SK-MEL-5 (cell line): ENCODE measurements around the gene RCAN2. TPM values are rescaled to one million over a fixed set of nuclear protein-coding genes. Genes with fewer than 3 reads are reported as not detected.

Source experiments
- DNase-seq: peaks from one replicate; pipeline ENCODE4 v3.0.0-alpha.2; 2016; ENCODE audit warnings: low read depth, low spot score
- in situ Hi-C: cut with HindIII; loops from 2 replicates; pipeline ENCODE4 v1.10.0; 2016; ENCODE audit warnings: low sequenced_read_pairs, high pct_unique_total_duplicates, low pct_unique_long_range_greater_than_20kb
- total RNA-seq: library from RNA; depleted of rRNA; stranded (reverse); fragments of >200 nt; shearing (Covaris generic); gene quantifications from 2 replicates; pipeline ENCODE4 v1.2.3, GENCODE V29; 2014

Gene RCAN2
- total RNA-seq, 1 experiment from 2014 or later: 0.11 TPM

GRCh38 chr6:46291880-46292279 is 199.4 kb downstream of the RCAN2 start:
- in situ Hi-C loops: no loop called here
- DNase-seq: no peak

- in situ Hi-C loops: no loop called here
Measured at GRCh38 chr6:46291275-46291633, 200.0 kb downstream of the RCAN2 start.

GRCh38 chr6:46290421-46291274 is 200.6 kb downstream of the RCAN2 start:
- no peak for DNase-seq
- in situ Hi-C loops: no loop called here

More at GRCh38 chr6:46291275-46291633, 200.0 kb downstream of the RCAN2 start:
- DNase-seq: no peak

GRCh38 chr6:46289898-46290297 is 201.4 kb downstream of the RCAN2 start:
- in situ Hi-C loops: no loop called here
- no peak for DNase-seq

GRCh38 chr6:46288835-46289234 is 202.4 kb downstream of the RCAN2 start:
- no peak for DNase-seq
- in situ Hi-C loops: no loop called here

GRCh38 chr6:46287681-46288080 is 203.6 kb downstream of the RCAN2 start:
- DNase-seq: no peak
- in situ Hi-C loops: no loop called here

GRCh38 chr6:46287043-46287442 is 204.2 kb downstream of the RCAN2 start:
- DNase-seq: no peak
- in situ Hi-C loops: no loop called here

GRCh38 chr6:46284475-46284874 is 206.8 kb downstream of the RCAN2 start:
- in situ Hi-C loops: no loop called here

GRCh38 chr6:46281110-46281509 is 210.1 kb downstream of the RCAN2 start:
- no peak for DNase-seq
- in situ Hi-C loops: no loop called here

More at GRCh38 chr6:46284475-46284874, 206.8 kb downstream of the RCAN2 start:
- no peak for DNase-seq

GRCh38 chr6:46279874-46280273 is 211.4 kb downstream of the RCAN2 start:
- no peak for DNase-seq
- in situ Hi-C loops: no loop called here

GRCh38 chr6:46276576-46277142 is 214.6 kb downstream of the RCAN2 start:
- DNase-seq: no peak
- in situ Hi-C loops: no loop called here

GRCh38 chr6:46274502-46274901 is 216.7 kb downstream of the RCAN2 start:
- in situ Hi-C loops: no loop called here

GRCh38 chr6:46273911-46274310 is 217.3 kb downstream of the RCAN2 start:
- in situ Hi-C loops: no loop called here
- no peak for DNase-seq

More at GRCh38 chr6:46274502-46274901, 216.7 kb downstream of the RCAN2 start:
- no peak for DNase-seq

GRCh38 chr6:46271728-46272127 is 219.5 kb downstream of the RCAN2 start:
- no peak for DNase-seq
- in situ Hi-C loops: no loop called here

GRCh38 chr6:46271107-46271506 is 220.1 kb downstream of the RCAN2 start:
- no peak for DNase-seq
- in situ Hi-C loops: no loop called here

- in situ Hi-C loops: no loop called here
- DNase-seq: peak; percentile 2
Measured at GRCh38 chr6:46270336-46270735, 220.9 kb downstream of the RCAN2 start.

GRCh38 chr6:46269447-46270229 is 221.6 kb downstream of the RCAN2 start:
- no peak for DNase-seq
- in situ Hi-C loops: no loop called here

GRCh38 chr6:46267515-46267914 is 223.7 kb downstream of the RCAN2 start:
- DNase-seq: no peak
- in situ Hi-C loops: no loop called here
